ENCODE results near the gene ITPR3.

ITPR3 gene

DNA sequence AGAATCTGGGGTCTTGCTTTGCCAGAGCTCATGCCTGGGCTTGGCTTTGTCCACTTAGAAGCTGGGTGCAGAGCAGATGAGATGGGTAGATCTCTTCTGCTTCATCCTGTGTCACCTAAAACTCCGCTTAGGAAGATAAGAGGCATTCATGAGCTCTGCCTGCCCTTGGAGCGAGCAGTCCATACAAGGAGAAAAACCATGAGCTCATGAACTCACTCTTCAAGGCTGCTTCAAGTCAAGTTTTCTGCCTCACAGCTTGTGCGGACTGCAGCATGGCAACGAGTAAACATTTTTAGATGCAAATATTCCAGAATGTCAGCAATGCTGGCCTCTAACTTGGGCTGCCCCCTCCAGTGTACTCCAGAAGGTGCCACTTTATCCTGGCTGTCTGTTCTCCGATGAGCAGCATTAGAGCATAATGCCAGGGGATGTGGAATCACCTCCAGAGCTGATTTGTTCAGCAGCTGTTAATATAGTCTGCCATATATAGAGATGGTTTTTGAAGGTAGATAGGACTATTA is 101.0 kb downstream of the ITPR3 start:
- DNase-seq = no peak

DNA sequence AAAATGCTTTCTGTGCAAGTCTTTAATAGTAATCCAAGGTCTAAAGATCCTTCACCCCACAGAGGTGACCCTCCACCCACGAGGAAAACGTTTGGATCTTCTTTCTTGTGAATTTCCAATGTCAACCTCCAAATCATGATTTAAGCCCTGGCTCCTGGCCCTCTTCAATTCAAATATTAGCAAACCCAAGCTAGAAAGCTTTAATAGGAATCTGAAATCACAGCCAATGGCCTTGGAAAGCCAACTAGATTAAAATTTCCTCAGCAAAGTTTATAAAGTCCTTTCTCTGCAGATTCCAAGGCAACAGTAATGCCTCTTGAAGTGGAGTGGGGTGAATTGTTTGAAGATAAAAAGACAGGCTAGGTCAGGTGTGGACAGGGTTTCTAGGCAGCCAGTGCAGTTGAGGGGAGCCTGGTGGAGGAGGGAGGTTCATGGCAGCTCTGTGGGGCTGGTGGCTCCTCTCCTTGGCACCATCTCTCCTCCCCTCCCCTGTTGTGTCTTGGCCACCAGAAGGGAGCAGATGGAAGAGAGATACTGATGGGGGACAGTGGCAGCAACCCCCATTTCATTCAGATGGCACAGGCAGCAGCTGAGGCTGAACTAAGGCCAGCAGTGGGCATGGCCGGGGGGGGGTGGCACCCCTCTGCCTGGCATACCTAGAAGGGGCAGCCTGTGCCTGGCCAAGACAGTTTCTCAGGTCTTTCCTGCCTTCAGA is 102.4 kb downstream of the ITPR3 start:
- no peak for DNase-seq

DNA sequence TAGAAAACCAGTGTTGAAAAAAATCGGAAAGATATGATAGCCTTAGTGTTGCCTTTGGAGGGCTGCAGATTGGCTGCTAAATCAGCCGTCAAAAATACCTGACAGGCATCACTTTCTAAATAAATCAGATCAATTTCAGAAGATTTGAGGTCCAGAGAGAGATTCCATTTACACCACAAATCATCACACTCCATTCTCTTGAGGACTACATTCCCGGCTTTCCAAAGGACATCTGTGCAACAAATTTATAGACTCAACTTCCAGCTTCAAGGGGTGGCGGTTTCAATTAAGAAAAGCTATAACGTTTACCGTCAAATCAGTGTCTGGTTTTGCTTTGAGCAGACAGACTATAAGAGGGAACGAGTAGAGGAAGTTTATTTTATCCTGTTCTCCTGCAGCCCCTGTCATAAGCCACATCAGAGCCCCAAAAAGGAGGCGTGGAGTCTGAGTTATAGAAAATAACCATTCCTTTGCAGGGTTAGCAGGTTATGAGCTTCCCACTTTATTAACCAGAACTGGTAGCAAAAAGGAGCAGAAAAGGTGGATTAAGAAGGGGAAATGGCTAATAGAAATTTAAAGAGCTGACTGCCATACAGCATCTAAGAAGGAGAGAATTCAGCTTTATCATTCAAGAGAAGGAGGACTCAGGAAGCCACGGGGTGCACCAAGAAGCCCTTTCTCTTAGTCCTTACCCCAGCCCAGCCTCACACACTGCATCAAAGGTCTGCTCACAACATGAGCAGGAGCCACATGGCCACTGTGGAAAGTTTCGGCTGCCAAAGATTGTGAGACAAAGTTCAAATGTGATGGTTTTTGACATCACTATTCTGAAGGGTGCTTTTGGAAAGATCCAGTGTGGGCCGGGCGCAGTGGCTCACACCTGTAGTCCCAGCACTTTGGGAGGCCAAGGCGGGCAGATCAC is 103.2 kb downstream of the ITPR3 start:
- DNase-seq = no peak

DNA sequence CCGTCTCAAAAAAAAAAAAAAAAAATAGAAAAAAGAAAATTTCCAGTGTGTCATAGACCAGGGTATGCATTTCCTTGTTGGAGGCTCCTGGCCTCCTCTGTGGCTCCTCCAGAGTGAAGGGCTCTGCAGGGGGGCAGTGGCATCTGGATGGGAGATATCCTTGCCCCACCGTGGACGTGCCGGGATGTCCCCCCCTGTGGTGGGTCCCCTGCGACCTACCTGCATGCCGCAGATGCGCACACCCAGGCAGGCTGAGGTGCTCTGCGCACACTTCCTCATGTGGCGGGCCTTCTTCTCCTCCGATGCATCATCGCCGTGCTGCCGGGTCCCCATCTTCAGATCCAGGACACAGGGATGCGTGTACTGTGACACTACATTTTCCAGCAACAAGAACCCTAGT is 104.1 kb downstream of the ITPR3 start:
- no peak for DNase-seq

DNA sequence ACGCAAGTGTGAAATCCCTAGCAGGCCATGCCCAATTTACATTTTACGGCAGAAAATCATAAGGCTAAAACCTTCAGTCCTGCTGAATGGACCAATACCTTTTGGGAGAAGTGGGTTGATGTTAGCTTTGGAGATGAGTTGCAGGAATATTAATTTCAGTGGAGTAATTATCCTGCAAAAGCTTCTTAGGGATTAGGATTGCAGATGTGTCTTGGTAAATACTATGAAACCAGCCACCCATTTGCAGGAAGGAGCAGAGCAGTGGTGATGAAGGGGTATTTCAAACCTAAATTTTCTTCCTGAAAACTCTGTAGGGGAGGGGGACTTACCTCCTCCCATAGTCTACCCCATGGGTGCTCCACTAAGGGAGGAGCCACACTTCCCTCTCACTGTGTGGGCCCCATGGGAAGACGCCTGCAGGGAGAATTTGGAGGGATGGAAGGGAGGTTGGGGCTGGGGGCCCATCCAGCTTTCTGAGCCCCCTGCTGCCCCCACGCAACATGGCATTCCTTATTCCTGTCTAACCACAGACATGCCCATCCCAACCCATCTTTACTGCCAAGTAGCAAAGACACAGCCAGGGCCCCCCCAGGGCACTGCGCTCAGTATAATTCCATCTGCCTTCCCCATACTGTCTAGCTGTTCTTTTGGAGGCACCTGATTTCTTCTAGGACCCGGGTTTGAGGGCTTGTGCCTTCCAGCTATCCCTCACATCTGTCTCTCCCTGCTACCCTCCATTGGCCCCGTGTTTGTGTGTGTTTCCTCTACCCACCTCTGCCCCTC is 105.0 kb downstream of the ITPR3 start:
- DNase-seq = no peak

DNA sequence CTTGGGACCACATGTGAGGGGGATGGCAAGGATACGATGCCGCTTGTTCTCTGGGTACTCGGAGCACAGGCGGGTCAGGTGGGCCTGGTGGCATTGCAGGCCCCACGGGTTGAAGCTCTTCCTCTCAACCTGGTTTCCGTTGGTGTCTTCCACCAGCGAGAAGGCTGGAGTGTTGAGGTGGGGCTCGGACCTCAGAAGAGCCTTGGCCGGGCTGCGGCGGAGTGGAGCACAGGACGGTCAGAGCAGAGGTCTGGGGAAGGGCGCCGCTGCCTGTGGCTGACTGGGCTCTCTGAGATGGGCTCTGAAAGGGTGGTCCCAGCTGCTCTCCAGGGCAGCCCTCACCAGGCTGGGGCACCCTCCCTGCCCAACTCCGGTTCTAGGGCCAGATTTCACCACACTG is 105.6 kb downstream of the ITPR3 start:
- no peak for DNase-seq

DNA sequence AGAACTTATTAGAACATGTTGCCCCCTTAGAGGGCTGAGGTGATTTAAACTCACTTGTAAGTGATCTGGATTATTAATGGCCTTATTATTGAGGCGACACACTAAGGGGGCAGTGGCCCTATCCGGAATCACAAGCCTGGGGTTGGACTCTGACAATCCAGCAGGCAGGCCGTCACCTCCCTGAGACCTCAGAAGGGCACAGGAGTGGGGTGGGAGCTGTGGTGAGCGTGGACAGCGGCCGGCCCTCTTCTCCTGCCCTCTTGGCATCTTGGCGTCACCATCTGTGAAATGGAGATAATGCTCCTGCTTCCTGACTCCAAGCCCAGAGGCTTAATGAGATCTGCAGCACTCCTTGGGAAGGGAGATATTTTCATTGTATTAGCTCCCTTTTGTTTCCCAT is 106.0 kb downstream of the ITPR3 start:
- DNase-seq = no peak

DNA sequence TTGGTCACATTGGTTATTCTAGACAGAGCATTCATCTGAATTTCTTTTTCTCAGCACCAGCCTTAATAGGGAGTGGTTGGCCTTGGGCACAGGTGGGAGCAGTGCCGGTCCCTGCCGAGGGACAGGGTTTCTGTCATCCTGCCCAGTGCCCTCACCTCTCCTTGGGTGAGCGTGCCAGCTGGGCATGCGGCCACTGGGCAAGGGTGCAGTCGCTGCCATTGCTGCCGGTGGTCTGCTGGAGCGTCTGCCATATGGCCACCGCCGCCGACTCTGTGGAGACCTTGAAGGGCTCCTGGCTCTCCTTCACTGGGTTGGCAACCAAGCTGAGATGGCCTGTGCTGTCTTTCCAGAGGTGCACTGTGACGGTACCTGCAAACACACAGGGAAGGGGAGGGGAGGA is 106.8 kb downstream of the ITPR3 start:
- DNase-seq = no peak

DNA sequence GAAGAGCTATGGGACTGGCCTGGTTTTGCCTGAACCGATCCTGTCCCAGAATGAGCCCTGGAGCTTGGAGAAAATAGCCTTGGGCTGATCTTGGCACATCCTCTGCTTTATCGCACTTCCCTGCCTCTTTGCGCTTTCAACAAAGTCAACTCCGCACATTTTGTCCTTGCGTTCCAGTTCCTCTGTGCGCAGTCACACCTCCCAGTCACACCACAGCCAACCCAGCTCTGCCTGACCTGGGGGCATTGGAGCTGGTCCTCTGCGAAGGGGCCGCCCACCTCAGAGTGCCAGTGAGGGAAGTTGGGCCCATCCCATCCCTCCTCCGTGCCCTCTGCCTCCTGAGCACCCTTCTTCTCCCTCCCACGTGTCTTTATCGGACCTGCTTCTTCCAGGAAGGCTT is 107.3 kb downstream of the ITPR3 start:
- no peak for DNase-seq

DNA sequence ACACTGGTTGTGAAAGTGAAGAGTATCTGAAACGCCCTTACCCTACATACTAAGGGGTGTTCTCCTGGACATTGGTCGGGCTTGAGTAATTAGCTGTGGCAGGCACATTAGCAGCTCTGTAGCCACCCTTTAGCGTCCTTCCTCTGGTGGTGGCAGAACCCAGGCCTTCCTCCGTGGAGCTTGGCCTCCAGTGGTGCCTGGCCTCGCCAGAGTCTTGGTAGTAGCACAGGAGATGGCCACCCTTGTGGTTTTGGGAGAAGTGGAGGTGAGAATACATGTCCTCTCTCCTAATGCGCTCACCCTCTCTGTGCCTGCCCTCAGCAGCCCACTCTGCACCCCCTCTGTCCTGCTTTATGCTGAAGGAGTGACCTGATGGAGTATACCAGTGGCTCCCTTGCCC is 107.9 kb downstream of the ITPR3 start:
- no peak for DNase-seq

DNA sequence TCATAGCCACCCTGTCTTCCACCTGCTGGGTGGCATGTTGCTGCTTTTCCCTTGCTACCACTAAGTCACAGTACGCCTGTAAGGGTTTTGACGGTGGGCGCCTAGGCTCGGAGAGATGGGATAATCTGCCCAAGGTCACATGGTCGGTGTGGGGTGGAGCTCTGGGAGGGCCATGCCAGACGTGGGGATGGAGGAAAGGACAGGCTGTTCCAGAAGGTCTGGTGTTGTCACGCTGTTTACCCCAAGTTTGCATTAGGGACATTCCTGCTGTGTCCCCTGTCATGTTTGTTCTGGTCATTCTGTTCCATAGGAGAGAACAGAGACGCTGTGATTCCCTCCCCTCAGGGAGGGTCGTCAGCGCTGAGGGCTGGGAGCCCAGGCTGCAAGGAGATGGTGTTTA is 109.5 kb downstream of the ITPR3 start:
- DNase-seq = no peak

DNA sequence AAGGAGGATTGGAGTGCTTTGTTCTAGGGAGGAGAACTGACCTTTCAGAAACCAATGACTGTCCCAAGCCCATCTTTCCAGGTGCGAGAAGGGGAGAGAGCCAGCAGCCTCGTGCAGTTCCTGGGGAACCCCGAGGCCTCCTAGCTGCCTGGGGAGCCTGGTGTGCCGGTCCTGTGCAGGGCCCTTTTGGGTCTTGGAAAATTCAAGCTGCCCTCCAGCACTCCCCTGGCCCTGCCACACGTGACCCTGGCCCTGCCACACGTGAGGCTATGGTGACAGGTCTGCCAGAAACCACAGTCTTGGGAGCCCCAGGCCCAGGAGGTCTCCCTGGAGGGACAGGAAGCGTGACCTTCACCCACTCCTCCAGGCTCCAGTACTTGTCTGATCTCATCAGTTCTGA is 109.9 kb downstream of the ITPR3 start:
- DNase-seq = no peak

DNA sequence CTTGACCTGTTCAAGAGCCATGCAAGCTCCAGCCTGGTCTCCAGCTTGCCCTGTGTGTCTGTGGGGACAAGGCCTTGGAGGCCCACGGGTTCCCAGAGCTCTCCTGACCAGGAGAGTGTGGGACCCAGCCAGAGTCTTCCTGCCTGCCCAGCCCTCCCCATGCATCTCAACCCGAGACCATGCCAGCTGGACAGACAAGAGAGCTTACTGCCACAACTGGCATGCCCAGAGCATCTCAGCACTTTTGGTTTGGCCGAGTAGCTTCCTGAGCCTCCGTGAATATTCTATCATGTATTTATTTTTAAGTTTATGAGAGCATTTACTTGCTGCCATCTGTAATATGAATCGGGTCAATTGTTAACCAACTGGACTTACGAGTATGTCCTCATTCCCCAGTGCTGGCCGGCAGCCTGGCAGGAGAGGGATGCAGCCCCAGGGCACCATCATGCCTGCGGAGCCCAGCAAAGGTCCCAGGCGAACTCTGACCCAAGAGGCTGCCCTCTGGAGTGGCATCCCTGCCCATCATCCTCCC is 110.7 kb downstream of the ITPR3 start:
- no peak for DNase-seq

DNA sequence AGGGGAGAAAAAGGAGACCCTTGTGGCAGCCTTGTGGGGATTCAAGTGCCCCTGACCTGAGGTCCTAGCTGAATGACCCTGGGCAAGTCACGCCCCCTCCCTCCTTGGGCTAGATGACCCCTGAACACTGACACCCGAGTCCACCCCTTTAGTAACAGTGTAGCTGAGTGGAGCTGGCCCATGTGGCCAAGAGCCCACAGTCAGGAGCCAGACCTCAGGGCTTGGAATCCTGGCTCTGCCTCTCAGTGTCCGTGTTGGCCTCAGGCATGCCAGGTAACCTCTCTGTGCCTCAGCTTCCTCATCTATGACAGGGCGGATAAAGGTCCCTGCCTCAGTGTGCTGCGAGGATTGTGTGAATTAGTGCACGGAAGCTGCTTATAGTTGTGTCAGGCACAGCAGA is 111.3 kb downstream of the ITPR3 start:
- DNase-seq = no peak

DNA sequence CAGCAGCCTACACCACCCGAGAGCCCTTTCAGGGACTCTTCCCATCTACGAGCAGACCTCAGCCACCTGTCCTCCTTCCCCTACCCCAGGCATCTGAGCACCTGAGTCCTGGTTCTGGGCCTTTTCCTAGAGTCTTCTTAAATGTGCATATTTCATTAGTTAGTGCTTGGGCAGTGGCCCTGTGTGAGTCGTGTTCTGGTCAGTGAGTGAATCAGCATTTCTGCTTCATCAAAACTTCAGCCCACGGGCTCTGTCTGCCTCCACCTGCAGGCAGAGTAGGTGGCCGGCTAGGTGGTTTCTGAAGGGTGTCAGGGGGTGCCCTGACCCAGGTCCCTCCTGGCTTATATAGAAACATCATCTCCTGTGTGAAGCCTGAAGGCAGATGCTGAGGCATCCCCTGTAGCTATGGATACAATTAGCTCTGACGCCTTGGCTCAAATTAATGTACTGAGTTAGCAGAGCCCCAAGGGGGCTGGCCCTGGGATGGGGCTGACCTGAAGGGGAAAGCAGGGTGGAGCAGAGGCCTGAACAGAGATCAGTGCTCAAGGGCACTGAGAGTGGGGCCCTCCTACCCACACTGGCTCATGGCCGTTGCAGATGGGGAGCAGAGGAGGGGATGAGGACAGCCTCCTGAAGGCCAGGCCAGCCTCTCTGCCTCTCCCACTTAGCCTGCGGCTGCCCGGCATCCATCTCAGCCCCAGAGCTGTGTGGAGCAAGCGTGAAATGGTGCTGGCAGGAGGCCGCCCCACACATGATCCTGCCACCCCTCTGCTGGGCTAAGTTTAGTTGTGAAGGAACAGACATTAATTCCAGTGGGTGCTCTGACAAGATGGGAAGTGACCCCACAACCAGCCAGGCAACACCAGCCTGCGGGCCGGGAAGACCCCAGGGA is 111.9 kb downstream of the ITPR3 start:
- no peak for DNase-seq

DNA sequence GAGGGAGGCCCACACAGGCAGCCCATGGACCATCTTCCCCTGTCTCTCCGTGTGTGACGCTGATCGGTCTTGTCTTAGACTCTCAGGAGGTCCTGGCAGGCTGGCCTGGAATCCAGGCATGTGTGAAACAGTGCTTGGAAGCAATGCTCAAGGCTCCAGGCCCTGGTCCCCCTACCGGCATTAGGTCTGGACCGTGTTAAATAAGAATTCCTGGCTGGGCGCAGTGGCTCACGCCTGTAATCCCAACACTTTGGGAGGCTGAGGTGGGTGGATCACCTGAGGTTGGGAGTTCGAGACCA is 112.5 kb downstream of the ITPR3 start:
- no peak for DNase-seq

DNA sequence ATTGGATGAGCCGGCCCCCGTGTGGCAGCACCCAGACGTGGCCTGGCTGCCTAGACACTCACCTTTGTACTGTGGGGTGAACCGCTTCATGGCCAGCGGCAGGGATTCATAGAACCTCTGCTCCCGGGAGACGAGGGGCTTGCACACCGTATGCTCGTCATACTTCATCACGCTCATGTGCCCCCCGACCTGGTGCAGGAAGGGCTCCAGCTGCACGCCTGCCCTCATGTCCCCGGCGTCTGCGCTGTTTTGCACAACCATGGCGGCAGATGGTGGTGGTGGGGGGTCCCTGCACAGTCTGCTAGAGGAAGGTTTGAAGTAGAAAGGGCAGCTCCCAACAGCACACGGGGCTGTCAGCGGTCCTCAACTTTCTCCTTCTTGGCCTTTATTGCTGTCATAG is 114.1 kb downstream of the ITPR3 start:
- DNase-seq = no peak

DNA sequence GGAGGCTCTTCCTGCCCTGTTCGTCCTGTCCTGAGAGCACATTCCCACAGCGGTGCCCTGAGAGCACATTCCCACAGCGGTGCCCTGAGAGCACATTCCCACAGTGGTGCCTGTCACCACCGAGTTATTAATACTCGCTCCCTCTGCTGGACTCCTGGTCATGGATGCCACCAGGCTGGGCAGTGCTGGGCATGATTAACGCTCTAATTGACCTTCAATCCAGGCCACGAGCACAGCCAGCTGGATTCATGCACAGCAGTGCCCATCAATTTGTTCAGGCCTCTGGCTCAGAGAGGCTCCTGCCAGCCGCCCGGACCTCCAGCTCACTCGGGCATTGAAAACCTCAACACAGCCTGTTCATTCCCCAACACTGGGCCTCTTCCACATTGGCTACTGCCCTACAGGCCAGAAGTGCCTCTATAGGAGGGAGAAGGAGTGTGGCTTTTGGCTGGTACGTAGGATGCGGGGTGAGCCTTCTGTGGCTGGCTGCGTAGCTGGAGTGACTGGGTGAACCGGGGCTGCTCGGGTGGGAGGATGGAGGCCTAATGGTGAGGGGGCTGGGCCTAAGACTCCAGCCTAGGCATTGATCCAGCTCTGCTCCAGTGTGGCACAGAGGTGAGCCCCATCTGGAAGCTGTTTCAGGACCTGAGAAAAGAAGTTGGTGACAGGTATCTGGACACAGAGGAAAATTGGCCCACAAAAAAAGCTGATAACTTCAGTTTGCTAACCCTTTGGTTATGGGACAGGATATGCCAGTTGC is 116.3 kb downstream of the ITPR3 start:
- no peak for DNase-seq

DNA sequence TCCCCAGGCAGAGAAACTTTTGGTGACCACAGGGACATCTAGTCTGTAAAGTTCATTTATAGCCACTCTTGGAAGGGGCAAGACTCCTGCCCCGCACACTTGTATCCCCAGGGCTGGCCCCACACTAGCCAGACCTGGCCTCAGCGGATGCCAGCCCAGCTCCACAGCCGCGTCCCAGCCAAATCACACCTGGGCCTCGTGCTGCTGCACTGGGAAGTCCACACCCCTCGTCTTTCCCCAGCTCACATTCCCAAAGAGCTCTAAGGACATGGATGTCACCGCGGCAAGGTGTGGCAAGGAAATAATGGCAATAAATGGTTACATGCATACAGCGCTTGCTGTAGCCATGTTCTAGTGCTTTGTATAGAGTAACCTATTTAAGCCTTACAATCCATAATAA is 117.0 kb downstream of the ITPR3 start:
- no peak for DNase-seq

DNA sequence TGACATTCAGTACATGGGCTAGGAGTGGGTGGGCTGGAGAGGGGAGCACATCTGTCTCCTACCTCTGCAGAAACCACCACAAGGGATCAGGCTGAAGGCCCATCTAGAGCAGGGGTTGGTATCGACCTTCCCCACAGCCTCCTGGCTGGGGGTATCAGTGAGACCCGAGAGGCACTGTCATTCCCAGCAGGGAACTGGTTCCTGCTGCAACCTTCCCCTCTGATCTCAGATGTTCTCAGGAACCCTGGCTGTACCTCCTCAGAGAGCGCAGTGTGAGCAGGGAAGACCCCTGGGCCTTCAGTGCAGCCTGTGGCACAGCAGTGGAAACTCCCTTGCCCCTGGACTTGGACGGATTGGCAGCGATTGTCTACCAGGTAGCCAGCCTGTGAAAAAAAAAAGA is 117.8 kb downstream of the ITPR3 start:
- no peak for DNase-seq

DNA sequence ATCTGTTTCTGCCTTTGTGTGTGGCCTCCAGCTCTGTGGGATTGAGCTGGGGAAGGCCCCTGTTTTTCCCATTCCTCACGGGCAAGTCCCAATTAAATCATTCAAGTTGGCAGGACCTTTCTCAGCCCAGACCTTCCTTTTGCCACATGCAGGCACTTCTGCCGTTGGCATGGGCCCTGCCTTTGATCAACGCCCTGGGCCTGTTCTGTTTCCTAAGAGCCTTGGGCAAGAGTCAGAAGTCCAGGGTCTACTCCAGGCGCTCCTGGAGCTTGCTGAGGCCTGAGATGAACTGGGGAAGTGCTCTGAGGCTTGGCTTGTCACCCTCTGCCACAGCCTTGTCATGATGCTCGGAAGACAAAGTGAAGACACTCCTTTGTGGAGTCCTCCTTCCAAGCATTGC is 118.4 kb downstream of the ITPR3 start:
- no peak for DNase-seq

DNA sequence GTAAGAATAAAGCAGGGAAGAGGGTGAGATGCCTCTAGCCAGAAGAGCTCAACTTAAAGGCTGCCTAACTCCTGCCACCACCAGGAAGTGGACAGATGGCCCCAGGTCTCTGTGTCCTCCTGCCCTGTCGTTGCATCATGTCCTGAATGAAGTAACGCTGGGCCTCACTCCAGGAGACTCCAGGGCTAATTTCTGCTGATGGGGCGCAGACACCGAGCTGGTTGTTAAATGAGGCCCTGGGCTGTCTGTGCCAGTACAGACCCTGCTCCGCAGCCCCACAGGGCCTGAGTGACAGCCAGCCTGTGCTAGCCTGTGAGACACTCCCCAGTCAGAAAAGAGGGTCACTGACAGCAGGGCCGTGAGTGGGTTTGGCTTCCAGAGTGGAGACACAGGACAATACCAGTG is 119.1 kb downstream of the ITPR3 start:
- no peak for DNase-seq

Data from activated CD4-positive, CD25-positive, alpha-beta regulatory T cell (primary cell).